K562 (cell line): Measurements from ENCODE around the gene OPCML. TPM values are rescaled to one million over a fixed set of nuclear protein-coding genes. Genes with fewer than 3 reads are reported as not detected.

Source experiments
- ATAC-seq: fragments of 200-7000 bp; cut with Tn5 transposase; 3 replicates; pipeline ENCODE4 v1.9.1; 2020; ENCODE audit warnings: moderate library complexity
- BruUV-seq: library from RNA; stranded (reverse); fragments of 400-500 nt; replicated peaks from 2 replicates; lab custom pipeline; 2021; lab: Mats Ljungman, UMichigan
- CTCF ChIA-PET: fragments of 300-600 bp; formaldehyde crosslinking; extraction: SDS; loops from one replicate; lab custom pipeline; 2021; ENCODE audit warnings: low intra/inter-chr PET ratio; lab: Yijun Ruan, JAX
- POLR2A ChIA-PET: fragments of 300-600, 350-650 bp; sonication (Branson Sonifier 250); formaldehyde crosslinking; extraction: SDS; loops from one replicate; lab custom pipeline; 2021; ENCODE audit warnings: antibody characterized with exemption, inconsistent platforms; lab: Yijun Ruan, JAX
- DNase-seq, 4 experiments: peaks; one replicate each; pipeline versions ENCODE4 v3.0.0 to v3.0.0-alpha.2; 2011 to 2018; ENCODE audit warnings: low spot score in 3 of 4, mixed read lengths in 3 of 4; ENCODE audit errors: extremely low read depth in 1 of 4
- FAIRE-seq: peaks from 2 replicates; lab custom pipeline; 2011; peaks lifted over from hg19 to GRCh38; lab: Jason Lieb, UNC
- H2AFZ ChIP-seq: 2 replicates; pipeline ENCODE4 v1.6.0; 2011; ENCODE audit warnings: low read depth, low read length, control low read depth, inconsistent platforms
- H3K27ac ChIP-seq: fragments of 200-600 bp; 3 replicates; pipeline ENCODE4 v1.8.0; 2011; ENCODE audit warnings: low read depth, mild to moderate bottlenecking, control low read depth, inconsistent platforms, low read length, moderate library complexity, mixed read lengths; ENCODE audit errors: extremely low read depth
- H3K27me3 ChIP-seq, 2 experiments: fragments of 300-600 bp in 1 of 2; 2 replicates in 1 of 2; 3 replicates in 1 of 2; pipeline versions ENCODE4 v1.6.0 to v1.8.0; 2011; ENCODE audit warnings: inconsistent platforms in 2 of 2, low read length in 2 of 2, mild to moderate bottlenecking in 1 of 2, mixed read lengths in 1 of 2, moderate library complexity in 1 of 2; ENCODE audit not compliant: control insufficient read depth in 2 of 2, insufficient read depth in 2 of 2
- H3K36me3 ChIP-seq: fragments of 300-600 bp; 3 replicates; pipeline ENCODE4 v1.8.0; 2011; ENCODE audit warnings: mild to moderate bottlenecking, low read length, inconsistent platforms; ENCODE audit not compliant: control insufficient read depth, insufficient read depth
- H3K4me1 ChIP-seq, 2 experiments: fragments of 200-600 bp in 1 of 2; replicated peaks in 1 of 2; 2 replicates in 1 of 2; 3 replicates in 1 of 2; pipeline versions ENCODE4 v1.5.1 to v1.8.0; 2011; ENCODE audit warnings: inconsistent platforms in 2 of 2, low read length in 2 of 2, mild to moderate bottlenecking in 1 of 2, mixed read lengths in 1 of 2, moderate library complexity in 1 of 2; ENCODE audit not compliant: control insufficient read depth in 2 of 2, insufficient read depth in 2 of 2
- H3K4me2 ChIP-seq: 2 replicates; pipeline ENCODE4 v1.6.1; 2011; ENCODE audit warnings: low read length, control low read depth, inconsistent platforms, mixed read lengths; ENCODE audit not compliant: insufficient read depth
- H3K4me3 ChIP-seq: fragments of 200-600 bp; sonication (generic), shearing (Covaris generic); 2 replicates; pipeline ENCODE4 v1.5.1; 2016; ENCODE audit warnings: control low read depth, inconsistent platforms
- H3K79me2 ChIP-seq: fragments of 200-600 bp; 3 replicates; pipeline ENCODE4 v1.8.0; 2011; ENCODE audit warnings: low read length, inconsistent platforms; ENCODE audit not compliant: control insufficient read depth, insufficient read depth
- H3K9ac ChIP-seq, 2 experiments: 2 replicates each; pipeline versions ENCODE4 v1.6.0 to v1.6.1; 2011; ENCODE audit warnings: low read depth in 2 of 2, low read length in 2 of 2, control low read depth in 1 of 2, inconsistent platforms in 1 of 2, mild to moderate bottlenecking in 1 of 2, mixed read lengths in 1 of 2; ENCODE audit not compliant: insufficient read depth in 1 of 2
- H3K9me1 ChIP-seq: one replicate; pipeline ENCODE4 v1.6.0; 2011; ENCODE audit warnings: inconsistent platforms, mild to moderate bottlenecking, low read length, moderate library complexity; ENCODE audit not compliant: control insufficient read depth, insufficient read depth
- H3K9me3 ChIP-seq: replicated peaks from 2 replicates; pipeline ENCODE4 v1.5.1; 2011; ENCODE audit warnings: low read depth, low read length, inconsistent platforms; ENCODE audit not compliant: control insufficient read depth, insufficient read depth
- H4K20me1 ChIP-seq: replicated peaks from 2 replicates; pipeline ENCODE4 v1.6.1; 2011; ENCODE audit warnings: low read length, inconsistent platforms, mixed read lengths; ENCODE audit not compliant: control insufficient read depth, insufficient read depth
- CEBPB ChIP-seq: fragments of 450-650 bp; IDR thresholded peaks from 2 replicates; pipeline ENCODE4 v1.6.1; 2016; ENCODE audit warnings: missing genetic modification characterization, missing compliant biosample characterization
- CEBPG ChIP-seq, 3 experiments: fragments of 200-800 bp in 1 of 3; sonication (Bioruptor generic) in 1 of 3; sonication (generic) in 1 of 3; formaldehyde crosslinking in 1 of 3; IDR thresholded peaks in 2 of 3; conservative IDR thresholded peaks in 1 of 3; 2 replicates each; pipeline versions ENCODE4 v1.6.1 to v1.8.0; 2016 to 2022; ENCODE audit warnings: missing compliant biosample characterization in 2 of 3, missing genetic modification characterization in 2 of 3, mild to moderate bottlenecking in 1 of 3, missing genetic modification reagents in 1 of 3
- CREM ChIP-seq: IDR thresholded peaks from 2 replicates; pipeline ENCODE4 v1.6.1; 2014; ENCODE audit warnings: antibody characterized with exemption, low read depth
- HNRNPUL1 ChIP-seq: fragments of 200-400 bp; formaldehyde crosslinking; IDR thresholded peaks from 2 replicates; pipeline ENCODE4 v1.6.1; 2017; ENCODE audit warnings: low read length
- HOXB6 ChIP-seq: fragments of 250-450 bp; sonication (Bioruptor Pico); IDR thresholded peaks from 2 replicates; pipeline ENCODE4 v1.5.1; 2022; ENCODE audit warnings: mild to moderate bottlenecking, borderline replicate concordance
- KLF16 ChIP-seq: IDR thresholded peaks from 2 replicates; pipeline ENCODE4 v1.6.1; 2016; ENCODE audit warnings: antibody characterized with exemption
- LARP7 ChIP-seq: fragments of 450-650 bp; IDR thresholded peaks from 2 replicates; pipeline ENCODE4 v1.6.1; 2016
- NFIC ChIP-seq: fragments of 450-650 bp; IDR thresholded peaks from 2 replicates; pipeline ENCODE4 v1.6.1; 2017; ENCODE audit warnings: mild to moderate bottlenecking, inconsistent platforms
- NR2C2 ChIP-seq, 2 experiments: fragments of 200-800 bp in 1 of 2; sonication (Bioruptor generic) in 1 of 2; sonication (generic) in 1 of 2; formaldehyde crosslinking in 1 of 2; IDR thresholded peaks; 2 replicates each; pipeline versions ENCODE4 v1.6.1 to v1.8.0; 2016 to 2022; ENCODE audit warnings: mild to moderate bottlenecking in 1 of 2, missing compliant biosample characterization in 1 of 2, missing genetic modification characterization in 1 of 2, missing genetic modification reagents in 1 of 2
- RBBP5 ChIP-seq: fragments of 200-600 bp; sonication (generic); IDR thresholded peaks from 2 replicates; pipeline ENCODE4 v1.6.1; 2012; ENCODE audit warnings: borderline replicate concordance, mild to moderate bottlenecking, low read length, control low read depth, inconsistent platforms; ENCODE audit not compliant: insufficient read depth, poor library complexity, severe bottlenecking
- RHOXF2B ChIP-seq: fragments of 250-450 bp; sonication (Bioruptor Pico); conservative IDR thresholded peaks from 2 replicates; pipeline ENCODE4 v1.5.1; 2021
- TEAD4 ChIP-seq, 2 experiments: sonication (generic) in 1 of 2; formaldehyde crosslinking in 1 of 2; IDR thresholded peaks; 2 replicates each; pipeline versions ENCODE4 v1.6.1 to v1.8.0; 2012 to 2022; ENCODE audit warnings: borderline replicate concordance in 1 of 2, inconsistent platforms in 1 of 2, low read length in 1 of 2, mild to moderate bottlenecking in 1 of 2, missing genetic modification reagents in 1 of 2
- ZNF212 ChIP-seq: fragments of 450-650 bp; formaldehyde crosslinking; IDR thresholded peaks from 2 replicates; pipeline ENCODE4 v1.4.0; 2020; ENCODE audit warnings: mild to moderate bottlenecking
- ZNF224 ChIP-seq: sonication (generic); formaldehyde crosslinking; IDR thresholded peaks from 2 replicates; pipeline ENCODE4 v1.8.0; 2022; ENCODE audit warnings: mild to moderate bottlenecking, missing genetic modification reagents
- ZNF668 ChIP-seq: fragments of 250-450 bp; sonication (Bioruptor Pico); IDR thresholded peaks from 2 replicates; pipeline ENCODE4 v1.8.0; 2022; ENCODE audit warnings: mild to moderate bottlenecking, inconsistent platforms
- ZNF764 ChIP-seq: fragments of 250-450 bp; sonication (Bioruptor Pico); IDR thresholded peaks from 2 replicates; pipeline ENCODE4 v1.4.0; 2020; ENCODE audit warnings: low read depth, mild to moderate bottlenecking, moderate library complexity
- ZNF77 ChIP-seq: fragments of 250-450 bp; sonication (Bioruptor Pico); IDR thresholded peaks from 2 replicates; pipeline ENCODE4 v1.5.0; 2020
- ZNF785 ChIP-seq: fragments of 250-450 bp; sonication (Bioruptor Pico); IDR thresholded peaks from 2 replicates; pipeline ENCODE4 v1.4.0; 2020; ENCODE audit warnings: mild to moderate bottlenecking
- WGBS: fragments of 100-300 bp; shearing (Covaris generic); methylation state at CpG from one replicate; pipeline ENCODE4 v1.1.6; 2016; ENCODE audit warnings: low coverage, mixed read lengths; ENCODE audit not compliant: insufficient coverage; ENCODE audit errors: missing lambda C conversion rate; 5-methylcytosine and 5-hydroxymethylcytosine counted together
- in situ Hi-C: fragments of 300-500 bp; cut with MboI; formaldehyde crosslinking; loops from 4 replicates; pipeline ENCODE4 v1.15.0; 2018; ENCODE audit warnings: inconsistent platforms, mixed read lengths
- intact Hi-C: fragments of 100-400 bp; cut with micrococcal nuclease; formaldehyde crosslinking; loops from 2 replicates; pipeline ENCODE4 v1.14.2; 2022
- polyA plus RNA-seq, 8 experiments: library from polyadenylated mRNA; depleted of rRNA in 4 of 8; stranded (reverse) in 5 of 8; unstranded in 3 of 8; fragments of >200 nt; fragmentation: Nextera tagmentation in 2 of 8; fragmentation: Illumina TruSeq in 1 of 8; extraction: Ambion mirVana in 2 of 8; extraction: Trizol in 1 of 8; gene quantifications; 2 replicates each; pipeline versions ENCODE4 v1.2.1 to v1.2.3, GENCODE V29; 2011 to 2014; ENCODE audit warnings: inconsistent platforms in 1 of 8, missing spikeins in 1 of 8
- total RNA-seq, 7 experiments: library from RNA; depleted of rRNA in 6 of 7; stranded (reverse); fragments of >200 nt in 6 of 7; fragmentation: Illumina TruSeq in 2 of 7; extraction: Trizol in 2 of 7; gene quantifications; 2 replicates each; pipeline versions ENCODE4 v1.2.1 to v1.2.3, GENCODE V29; 2011 to 2021; ENCODE audit warnings: low replicate concordance in 1 of 7
- TF ChIP-seq, protein P1 (sequence below): fragments of 200-800 bp; sonication (Bioruptor generic); IDR thresholded peaks from 2 replicates; pipeline ENCODE4 v1.6.1; 2017; ENCODE audit warnings: missing genetic modification characterization, missing compliant biosample characterization
- TF ChIP-seq, protein P2 (sequence below): fragments of 150-350 bp; conservative IDR thresholded peaks from 2 replicates; pipeline ENCODE4 v1.6.1; 2014; ENCODE audit warnings: low read length

Gene OPCML
- total and polyA plus RNA-seq, 9 of the 15 experiments (the other 6 are each of a cell fraction or from before 2014, with no cell fraction given) = not detected

DNA sequence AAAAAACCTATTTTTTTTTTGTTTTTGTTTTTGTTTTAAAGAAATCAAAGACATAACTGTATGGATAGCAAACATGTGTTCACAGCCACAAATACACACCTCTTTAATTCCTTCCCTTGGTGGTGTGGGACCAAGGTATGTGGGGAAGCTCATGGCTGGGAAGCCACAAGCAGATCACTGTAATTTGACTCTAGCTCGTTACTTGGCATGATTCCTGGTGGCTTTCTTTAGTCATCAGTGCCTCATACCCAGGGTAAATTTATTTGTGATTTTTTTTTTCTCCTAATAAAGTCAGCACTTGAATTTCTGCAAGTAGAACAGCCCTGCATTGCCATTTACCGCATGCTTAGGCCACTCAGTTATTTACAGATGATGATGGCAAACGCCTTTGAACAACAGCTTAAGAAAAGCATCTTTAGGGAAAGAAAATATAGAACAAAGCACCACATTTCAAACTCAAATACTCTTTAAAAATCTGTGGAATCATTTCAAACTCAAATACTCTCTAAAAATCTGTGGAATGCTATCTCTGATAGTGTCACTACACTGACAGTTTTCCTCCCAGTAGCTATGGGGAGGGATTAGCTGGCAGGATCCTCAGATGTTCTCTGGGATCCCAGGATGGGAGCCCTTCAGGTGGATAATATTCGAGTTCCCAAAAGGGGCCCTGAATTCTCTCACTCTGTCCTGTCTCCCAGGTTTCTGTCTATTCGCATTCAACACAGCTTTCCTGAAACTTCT, 687.2 kb downstream of the OPCML start:
- no peaks in the 10 kb centered on the region for H4K20me1 ChIP-seq
- no TSS peak for BruUV-seq
- 0% methylated on average over 5 of the region's 5 CpGs for WGBS
- H3K36me3 ChIP-seq = no peaks in the 10 kb centered on the region
- no peak overlapping the region for H3K27ac ChIP-seq
- no peaks in the 10 kb centered on the region for H3K9me1 ChIP-seq
- no peaks in the 10 kb centered on the region for H3K79me2 ChIP-seq
- ChIA-PET CTCF (no interaction called here), POLR2A (no interaction called here)
- no peak overlapping the region for H3K9ac ChIP-seq
- TF ChIP-seq HNRNPUL1 (no peak), HOXB6 (no peak), ZNF212 (no peak), RBBP5 (no peak), LARP7 (no peak), ZNF764 (CRISPR knock-in tag) (no peak), ZNF668 (no peak), TEAD4 (IDR thresholded peaks at IDR 0.05; ENCODE audit: low read length) (no peak), TEAD4 (CRISPR knock-in tag; IDR thresholded peaks at IDR 0.05; ENCODE audit: borderline replicate concordance) (no peak), ZNF77 (CRISPR knock-in tag) (no peak), NR2C2 (CRISPR knock-in tag; IDR thresholded peaks at IDR 0.05) (no peak), NR2C2 (tag; IDR thresholded peaks at IDR 0.05) (no peak), CEBPB (tag) (no peak), KLF16 (no peak), NFIC (no peak), CREM (no peak), CEBPG (CRISPR knock-in tag; IDR thresholded peaks at IDR 0.05) (no peak), CEBPG (tag; conservative IDR thresholded peaks at IDR 0.05 in 1 of 2, IDR thresholded peaks at IDR 0.05 in 1 of 2) (no peak), RHOXF2B (CRISPR knock-in tag) (no peak), ZNF224 (CRISPR knock-in tag) (no peak), ZNF785 (CRISPR knock-in tag) (no peak)
- TF ChIP-seq, protein P1, sequence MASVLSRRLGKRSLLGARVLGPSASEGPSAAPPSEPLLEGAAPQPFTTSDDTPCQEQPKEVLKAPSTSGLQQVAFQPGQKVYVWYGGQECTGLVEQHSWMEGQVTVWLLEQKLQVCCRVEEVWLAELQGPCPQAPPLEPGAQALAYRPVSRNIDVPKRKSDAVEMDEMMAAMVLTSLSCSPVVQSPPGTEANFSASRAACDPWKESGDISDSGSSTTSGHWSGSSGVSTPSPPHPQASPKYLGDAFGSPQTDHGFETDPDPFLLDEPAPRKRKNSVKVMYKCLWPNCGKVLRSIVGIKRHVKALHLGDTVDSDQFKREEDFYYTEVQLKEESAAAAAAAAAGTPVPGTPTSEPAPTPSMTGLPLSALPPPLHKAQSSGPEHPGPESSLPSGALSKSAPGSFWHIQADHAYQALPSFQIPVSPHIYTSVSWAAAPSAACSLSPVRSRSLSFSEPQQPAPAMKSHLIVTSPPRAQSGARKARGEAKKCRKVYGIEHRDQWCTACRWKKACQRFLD (CRISPR knock-in tag) = no peak
- TF ChIP-seq, protein P2, sequence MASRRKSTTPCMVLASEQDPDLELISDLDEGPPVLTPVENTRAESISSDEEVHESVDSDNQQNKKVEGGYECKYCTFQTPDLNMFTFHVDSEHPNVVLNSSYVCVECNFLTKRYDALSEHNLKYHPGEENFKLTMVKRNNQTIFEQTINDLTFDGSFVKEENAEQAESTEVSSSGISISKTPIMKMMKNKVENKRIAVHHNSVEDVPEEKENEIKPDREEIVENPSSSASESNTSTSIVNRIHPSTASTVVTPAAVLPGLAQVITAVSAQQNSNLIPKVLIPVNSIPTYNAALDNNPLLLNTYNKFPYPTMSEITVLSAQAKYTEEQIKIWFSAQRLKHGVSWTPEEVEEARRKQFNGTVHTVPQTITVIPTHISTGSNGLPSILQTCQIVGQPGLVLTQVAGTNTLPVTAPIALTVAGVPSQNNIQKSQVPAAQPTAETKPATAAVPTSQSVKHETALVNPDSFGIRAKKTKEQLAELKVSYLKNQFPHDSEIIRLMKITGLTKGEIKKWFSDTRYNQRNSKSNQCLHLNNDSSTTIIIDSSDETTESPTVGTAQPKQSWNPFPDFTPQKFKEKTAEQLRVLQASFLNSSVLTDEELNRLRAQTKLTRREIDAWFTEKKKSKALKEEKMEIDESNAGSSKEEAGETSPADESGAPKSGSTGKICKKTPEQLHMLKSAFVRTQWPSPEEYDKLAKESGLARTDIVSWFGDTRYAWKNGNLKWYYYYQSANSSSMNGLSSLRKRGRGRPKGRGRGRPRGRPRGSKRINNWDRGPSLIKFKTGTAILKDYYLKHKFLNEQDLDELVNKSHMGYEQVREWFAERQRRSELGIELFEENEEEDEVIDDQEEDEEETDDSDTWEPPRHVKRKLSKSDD = no peak
- H2AFZ ChIP-seq = no peak overlapping the region
- no peak for FAIRE-seq
- no peaks in the 10 kb centered on the region for H3K4me1 ChIP-seq
- intact Hi-C loops (no loop called here), in situ Hi-C loops (no loop called here)
- H3K27me3 ChIP-seq = no peaks in the 10 kb centered on the region
- H3K4me3 ChIP-seq = no peak overlapping the region
- no peak overlapping the region for H3K4me2 ChIP-seq
- H3K9me3 ChIP-seq = no peaks in the 10 kb centered on the region
- ATAC-seq = no peak
- no peak for DNase-seq
